GM12864 (cell line): ENCODE results near the gene ZFAND5.

Experiments used
- DNase-seq: peaks from one replicate; pipeline ENCODE4 v3.0.0-alpha.2; 2011; ENCODE audit warnings: low read depth
- H3K4me3 ChIP-seq: 2 replicates; pipeline ENCODE4 v1.5.1; 2011; ENCODE audit warnings: mild to moderate bottlenecking, low read depth, low read length, control low read depth
- CTCF ChIP-seq: IDR thresholded peaks from 2 replicates; pipeline ENCODE4 v1.5.1; 2011; ENCODE audit warnings: low read depth, mild to moderate bottlenecking, moderate library complexity, low read length, control low read depth, inconsistent platforms; ENCODE audit errors: missing control alignments

ZFAND5 gene

GRCh38 chr9:72315510-72316311 is 49.3 kb downstream of the ZFAND5 start:
- DNase-seq = no peak
- no peak for TF ChIP-seq CTCF
- no peak overlapping the region for H3K4me3 ChIP-seq

GRCh38 chr9:72315089-72315509 is 49.9 kb downstream of the ZFAND5 start:
- no peak overlapping the region for H3K4me3 ChIP-seq
- DNase-seq = no peak
- TF ChIP-seq CTCF = no peak

- no peak for TF ChIP-seq CTCF
- no peak for DNase-seq
- H3K4me3 ChIP-seq = no peak overlapping the region
These were observed 51.5 kb downstream of the ZFAND5 start for GRCh38 chr9:72313507-72313906.

- TF ChIP-seq CTCF = no peak
- no peak for DNase-seq
- no peak overlapping the region for H3K4me3 ChIP-seq
These were observed 52.5 kb downstream of the ZFAND5 start for GRCh38 chr9:72312386-72312987.

GRCh38 chr9:72309364-72310133 is 55.5 kb downstream of the ZFAND5 start:
- no peak for DNase-seq
- H3K4me3 ChIP-seq = no peak overlapping the region
- TF ChIP-seq CTCF = no peak

- H3K4me3 ChIP-seq = no peak overlapping the region
- DNase-seq = no peak
- no peak for TF ChIP-seq CTCF
These were observed 58.2 kb downstream of the ZFAND5 start for GRCh38 chr9:72306761-72307160.
